Measurements from ENCODE around the gene FRMD3. TPM values are rescaled to one million over a fixed set of nuclear protein-coding genes. Genes with fewer than 3 reads are reported as not detected.

The FRMD3 gene
- total and polyA plus RNA-seq, 8 donors, result 1.3 to 18.0 (median 4.1) TPM

GRCh38 chr9:83220730-83221129, 317.5 kb downstream of the FRMD3 start:
- H3K27me3 ChIP-seq, result no peaks in the 10 kb centered on the region
- H3K4me3 ChIP-seq, result no peak overlapping the region
- peak; percentile 44 to 89 for DNase-seq
- WGBS, 5 donors, result 6 to 35% (median 23%) methylated on average over 3 of the region's 3 CpGs
- no peak for TF ChIP-seq EP300 (IDR thresholded peaks at IDR 0.05)
- TF ChIP-seq POLR2AphosphoS5 (IDR thresholded peaks at IDR 0.05), result peak in 2 of 3 donors; percentile 60 to 79
- no peak for TF ChIP-seq CTCF (IDR thresholded peaks at IDR 0.05)
- peaks cover 11 to 30% (median 21%) of the 10 kb centered on the region in 4 donors for H3K4me1 ChIP-seq
- no peaks in the 10 kb centered on the region for H3K9me3 ChIP-seq
- peak overlapping the region; percentile 20 to 84 (median 80) for H3K27ac ChIP-seq
- H3K36me3 ChIP-seq, result no peaks in the 10 kb centered on the region
- intact Hi-C loops (cut with DNase I; ENCODE audit: low total_unique reads), result no loop called here

- DNase-seq, result no peak
- peak overlapping the region; percentile 58 to 65 (median 59) for H3K4me3 ChIP-seq
- no peak for TF ChIP-seq EP300 (IDR thresholded peaks at IDR 0.05)
- no peak for TF ChIP-seq POLR2AphosphoS5 (IDR thresholded peaks at IDR 0.05)
- no peak for TF ChIP-seq CTCF (IDR thresholded peaks at IDR 0.05)
- TF ChIP-seq POLR2A (IDR thresholded peaks at IDR 0.05), result no peak
- no peaks in the 10 kb centered on the region for H3K9me3 ChIP-seq
- H3K27ac ChIP-seq, result peak overlapping the region; percentile 59 to 84 (median 80)
- H3K36me3 ChIP-seq, result no peaks in the 10 kb centered on the region
- WGBS, 5 donors, result 20 to 48% (median 32%) methylated on average over 12 of the region's 12 CpGs
- intact Hi-C loops (cut with DNase I; ENCODE audit: low total_unique reads), result no loop called here
- H3K27me3 ChIP-seq, result no peaks in the 10 kb centered on the region
- peaks cover 11 to 30% (median 21%) of the 10 kb centered on the region in 4 donors for H3K4me1 ChIP-seq
These were observed 318.2 kb downstream of the FRMD3 start for GRCh38 chr9:83219924-83220438.

- Histone ChIP-seq H3K36me3 (no peaks in the 10 kb centered on the region), H3K4me1 (peaks cover 11 to 30% (median 21%) of the 10 kb centered on the region in 4 donors), H3K27ac (peak overlapping the region; percentile 59 to 84 (median 80)), H3K9me3 (no peaks in the 10 kb centered on the region), H3K27me3 (no peaks in the 10 kb centered on the region), H3K4me3 (peak overlapping the region; percentile 58 to 65 (median 59))
- intact Hi-C loops (cut with DNase I; ENCODE audit: low total_unique reads), result no loop called here
- DNase-seq, result peak; percentile 76 to 95
- TF ChIP-seq CTCF (IDR thresholded peaks at IDR 0.05) (peak in 1 of 7 experiments; percentile 6), POLR2A (IDR thresholded peaks at IDR 0.05) (no peak), POLR2AphosphoS5 (IDR thresholded peaks at IDR 0.05) (peak in 1 of 3 donors; percentile 63), EP300 (IDR thresholded peaks at IDR 0.05) (no peak)
- WGBS, 5 donors, result 1 to 5% (median 3%) methylated on average over 38 to 40 of the region's 40 CpGs
These were observed 318.9 kb downstream of the FRMD3 start for GRCh38 chr9:83219154-83219923.

- peak overlapping the region in 1 of 5 donors; percentile 80 for H3K27ac ChIP-seq
- no peaks in the 10 kb centered on the region for H3K27me3 ChIP-seq
- DNase-seq, result no peak
- no peaks in the 10 kb centered on the region for H3K36me3 ChIP-seq
- H3K4me3 ChIP-seq, result peak overlapping the region; percentile 58 to 65 (median 59)
- TF ChIP-seq CTCF (IDR thresholded peaks at IDR 0.05) (no peak), EP300 (IDR thresholded peaks at IDR 0.05) (no peak), POLR2AphosphoS5 (IDR thresholded peaks at IDR 0.05) (no peak), POLR2A (IDR thresholded peaks at IDR 0.05) (no peak)
- H3K4me1 ChIP-seq, result peaks cover 11 to 30% (median 21%) of the 10 kb centered on the region in 4 donors
- no peaks in the 10 kb centered on the region for H3K9me3 ChIP-seq
- intact Hi-C loops (cut with DNase I; ENCODE audit: low total_unique reads), result no loop called here
- WGBS, 5 donors, result 36 to 60% (median 55%) methylated on average over 10 to 11 of the region's 11 CpGs
These were observed 319.6 kb downstream of the FRMD3 start for GRCh38 chr9:83218411-83219090.
